ENCODE results near the gene SPECC1. TPM values are rescaled to one million over a fixed set of nuclear protein-coding genes. Genes with fewer than 3 reads are reported as not detected.
"Not testable (repeated sequence)": the region's sequence is repeated elsewhere in the genome, so short reads cannot be mapped to it uniquely, and the experiment has no call there.

Gene SPECC1
- total RNA-seq, 2 experiments from 2014 or later: 15.4 to 17.0 TPM

DNA sequence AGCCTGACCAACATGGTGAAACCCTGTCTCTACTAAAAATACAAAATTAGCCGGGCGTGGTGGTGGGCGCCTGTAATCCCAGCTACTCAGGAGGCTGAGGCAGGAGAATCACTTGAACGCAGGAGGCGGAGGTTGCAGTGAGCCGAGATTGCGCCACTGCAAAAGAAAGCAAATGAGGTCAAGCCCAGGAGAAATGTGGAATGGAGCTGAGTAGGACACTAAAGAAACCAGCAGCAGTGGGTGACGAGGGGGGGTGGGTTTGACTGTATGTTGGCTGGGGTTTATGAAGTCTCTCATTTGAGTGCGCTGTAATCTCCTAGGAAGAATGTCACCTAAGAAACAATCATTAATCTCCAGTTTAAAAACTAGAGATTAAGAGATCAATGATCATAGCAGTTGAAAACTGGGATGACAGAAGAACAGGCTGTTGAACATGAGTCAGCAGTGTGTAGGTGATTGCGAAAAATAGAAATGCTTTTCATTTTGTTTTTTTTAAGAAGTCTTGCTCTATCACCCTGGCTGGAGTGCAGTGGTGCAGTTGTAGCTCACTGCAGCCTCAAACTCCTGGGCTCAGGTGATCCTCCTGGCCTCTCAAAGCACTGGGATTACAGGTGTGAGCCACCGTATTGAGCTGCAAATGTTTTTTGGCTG lies 218.7 kb downstream of the SPECC1 start:
- intact Hi-C loops (cut with micrococcal nuclease): loop anchor here (5.0 kb wide), 1 partner anchor 236 kb away; no protein-coding TSS in a partner anchor
- H3K4me3 Mint-ChIP-seq, H3K9me3 Mint-ChIP-seq, H3K36me3 Mint-ChIP-seq, H3K27ac Mint-ChIP-seq, H3K27me3 Mint-ChIP-seq, POLR2A ChIA-PET, DNase-seq: not testable (repeated sequence)
- peaks cover 20% of the 10 kb centered on the region for H3K4me1 Mint-ChIP-seq (ENCODE audit: low read depth)
- CTCF ChIA-PET: interaction anchor here (0.9 to 7.2 kb wide), 13 partner anchors 10 to 235 kb away, joined by 3 to 47 read pairs (median 13); no protein-coding TSS in a partner anchor

DNA sequence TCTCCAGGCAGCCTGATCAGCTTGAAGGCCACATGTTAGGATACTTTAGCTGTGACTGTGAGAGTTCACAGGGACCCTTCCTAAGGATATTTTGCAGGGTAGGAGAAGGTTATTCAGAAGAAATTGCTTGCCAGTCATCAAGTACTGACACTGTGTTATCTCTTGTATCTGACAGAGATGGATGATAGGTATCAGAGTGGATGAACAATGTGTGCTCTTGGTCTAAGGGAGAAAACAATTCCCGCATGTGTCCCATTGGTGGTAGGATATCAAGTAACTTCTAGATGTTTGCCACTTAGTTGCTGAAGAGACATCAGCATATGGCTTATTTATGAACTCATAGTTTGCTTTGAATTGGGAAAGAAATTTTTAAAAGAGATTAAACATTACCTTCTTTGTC lies 219.3 kb downstream of the SPECC1 start:
- no peaks in the 10 kb centered on the region for H3K27me3 Mint-ChIP-seq
- CTCF ChIA-PET: interaction anchor here (1.4 to 7.2 kb wide), 7 partner anchors 9 to 235 kb away, joined by 4 to 47 read pairs (median 16); no protein-coding TSS in a partner anchor
- H3K9me3 Mint-ChIP-seq: no peaks in the 10 kb centered on the region
- intact Hi-C loops (cut with micrococcal nuclease): loop anchor here (5.0 kb wide), 1 partner anchor 236 kb away; no protein-coding TSS in a partner anchor
- POLR2A ChIA-PET: no interaction called here
- H3K4me1 Mint-ChIP-seq (ENCODE audit: low read depth): peaks cover 23% of the 10 kb centered on the region
- no peak overlapping the region for H3K27ac Mint-ChIP-seq
- no peak overlapping the region for H3K4me3 Mint-ChIP-seq
- no peak for DNase-seq
- H3K36me3 Mint-ChIP-seq: peaks cover 2% of the 10 kb centered on the region

DNA sequence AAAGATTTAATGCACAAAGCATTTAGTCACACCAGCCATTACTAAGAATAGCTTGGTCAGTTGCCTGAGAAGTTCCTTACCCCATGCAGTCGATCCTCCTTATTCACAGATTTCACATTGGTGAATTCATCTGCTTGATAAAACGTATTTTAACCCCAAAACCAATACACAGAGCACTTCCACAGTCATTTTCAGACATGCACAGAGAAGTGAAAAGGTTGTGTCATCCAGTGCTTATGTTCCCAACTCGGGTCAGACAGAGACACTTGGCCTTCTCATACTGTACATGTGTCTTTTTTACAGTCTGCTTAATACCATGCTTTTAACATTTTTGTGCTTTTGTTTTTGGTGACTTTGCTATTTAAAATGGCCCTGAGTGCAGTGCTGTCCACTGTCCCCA lies 219.7 kb downstream of the SPECC1 start:
- Mint-ChIP-seq H3K36me3 (peaks cover 2% of the 10 kb centered on the region), H3K9me3 (no peaks in the 10 kb centered on the region), H3K27ac (no peak overlapping the region), H3K4me1 (ENCODE audit: low read depth) (peaks cover 28% of the 10 kb centered on the region), H3K4me3 (no peak overlapping the region), H3K27me3 (no peaks in the 10 kb centered on the region)
- no peak for DNase-seq
- ChIA-PET POLR2A (no interaction called here), CTCF (interaction anchor here (1.4 to 7.2 kb wide), 4 partner anchors 87 to 236 kb away, joined by 4 to 47 read pairs (median 15); no protein-coding TSS in a partner anchor)
- intact Hi-C loops (cut with micrococcal nuclease): loop anchor here (5.0 kb wide), 1 partner anchor 237 kb away; no protein-coding TSS in a partner anchor

DNA sequence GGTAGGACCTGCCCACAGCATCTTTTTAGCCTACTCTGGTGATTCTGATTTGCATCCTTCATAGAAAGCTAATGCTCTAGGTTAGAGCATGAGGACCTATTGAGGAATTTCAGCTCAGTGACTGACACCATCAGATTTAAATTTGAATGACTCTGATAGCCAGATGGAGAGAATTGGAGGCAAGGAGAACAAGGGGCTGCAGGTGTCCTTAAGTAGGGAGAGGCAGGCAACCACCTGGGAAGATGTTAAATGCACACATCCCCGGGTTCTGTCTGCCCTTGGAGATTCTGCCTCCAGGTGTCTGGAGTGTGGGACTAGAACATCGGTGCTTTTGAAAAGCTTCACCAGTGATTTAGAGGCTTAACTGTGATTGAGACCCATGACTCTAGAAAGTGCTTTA lies 221.8 kb downstream of the SPECC1 start:
- no peak overlapping the region for H3K27ac Mint-ChIP-seq
- peaks cover 46% of the 10 kb centered on the region for H3K4me1 Mint-ChIP-seq (ENCODE audit: low read depth)
- H3K27me3 Mint-ChIP-seq: no peaks in the 10 kb centered on the region
- H3K36me3 Mint-ChIP-seq: peaks cover 2% of the 10 kb centered on the region
- POLR2A ChIA-PET: no interaction called here
- intact Hi-C loops (cut with micrococcal nuclease): loop anchor here (5.0 kb wide), 1 partner anchor 76 kb away; no protein-coding TSS in a partner anchor
- H3K4me3 Mint-ChIP-seq: no peak overlapping the region
- CTCF ChIA-PET: interaction anchor here (1.4 kb wide), 1 partner anchor 90 kb away, joined by 4 read pairs; no protein-coding TSS in a partner anchor
- no peak for DNase-seq
- H3K9me3 Mint-ChIP-seq: no peaks in the 10 kb centered on the region

DNA sequence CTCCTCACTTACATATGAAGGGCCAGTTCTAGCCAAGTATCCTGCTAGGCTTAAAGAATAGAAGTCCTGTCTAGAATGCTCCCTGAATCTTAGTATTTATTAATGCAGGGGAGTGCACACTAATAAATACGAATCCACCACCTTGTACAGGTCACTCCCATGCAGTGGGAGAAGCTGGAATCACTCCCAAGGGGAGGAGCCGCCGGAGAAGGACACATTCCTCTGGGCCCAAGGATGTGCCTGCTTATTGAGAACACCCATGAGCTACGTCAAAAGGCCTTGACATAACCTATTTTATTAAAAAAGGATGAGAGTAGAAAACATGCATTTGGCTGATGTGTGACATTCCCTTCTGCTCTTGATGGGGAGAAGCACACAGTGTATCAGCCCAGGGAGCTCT lies 223.5 kb downstream of the SPECC1 start:
- Mint-ChIP-seq H3K27me3 (no peaks in the 10 kb centered on the region), H3K27ac (no peak overlapping the region), H3K36me3 (no peaks in the 10 kb centered on the region), H3K4me1 (ENCODE audit: low read depth) (peaks cover 41% of the 10 kb centered on the region), H3K4me3 (no peak overlapping the region), H3K9me3 (no peaks in the 10 kb centered on the region)
- intact Hi-C loops (cut with micrococcal nuclease): loop anchor here (5.0 kb wide), 1 partner anchor 75 kb away; no protein-coding TSS in a partner anchor
- ChIA-PET POLR2A (no interaction called here), CTCF (interaction anchor here (1.2 to 1.6 kb wide), 3 partner anchors 88 to 239 kb away, joined by 4 to 9 read pairs (median 5); no protein-coding TSS in a partner anchor)
- no peak for DNase-seq

DNA sequence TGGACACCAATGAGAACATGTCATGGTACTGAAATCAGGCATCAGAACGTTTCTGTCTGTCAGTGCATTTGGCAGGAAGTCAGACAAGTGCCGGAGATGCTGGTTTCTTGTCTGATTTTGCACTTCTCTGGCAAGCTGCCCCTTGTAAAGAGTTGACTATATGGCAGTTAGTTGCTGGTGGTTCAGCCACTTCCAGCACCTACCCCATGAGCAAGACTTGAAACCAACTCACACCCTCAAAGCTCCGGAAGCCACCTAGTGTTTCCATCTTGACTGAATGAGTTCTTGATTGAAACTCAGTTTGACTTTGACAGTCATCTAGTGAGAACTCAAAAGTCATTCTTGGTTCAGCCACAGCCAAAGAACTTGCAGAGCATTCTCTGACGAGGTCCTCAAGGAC lies 225.1 kb downstream of the SPECC1 start:
- peak; percentile 86 for DNase-seq
- Mint-ChIP-seq H3K4me3 (peak overlapping the region; percentile 18), H3K4me1 (ENCODE audit: low read depth) (peaks cover 28% of the 10 kb centered on the region), H3K9me3 (no peaks in the 10 kb centered on the region), H3K27ac (peak overlapping the region; percentile 84), H3K27me3 (no peaks in the 10 kb centered on the region), H3K36me3 (no peaks in the 10 kb centered on the region)
- POLR2A ChIA-PET: interaction anchor here (0.7 kb wide), 1 partner anchor 226 kb away, joined by 3 read pairs; no protein-coding TSS in a partner anchor
- intact Hi-C loops (cut with micrococcal nuclease): loop anchor here (1.0 to 5.0 kb wide), 4 partner anchors 37 to 256 kb away; no protein-coding TSS in a partner anchor
- CTCF ChIA-PET: interaction anchor here (0.6 to 1.7 kb wide), 6 partner anchors 7 to 241 kb away, joined by 3 to 5 read pairs (median 4); no protein-coding TSS in a partner anchor

DNA sequence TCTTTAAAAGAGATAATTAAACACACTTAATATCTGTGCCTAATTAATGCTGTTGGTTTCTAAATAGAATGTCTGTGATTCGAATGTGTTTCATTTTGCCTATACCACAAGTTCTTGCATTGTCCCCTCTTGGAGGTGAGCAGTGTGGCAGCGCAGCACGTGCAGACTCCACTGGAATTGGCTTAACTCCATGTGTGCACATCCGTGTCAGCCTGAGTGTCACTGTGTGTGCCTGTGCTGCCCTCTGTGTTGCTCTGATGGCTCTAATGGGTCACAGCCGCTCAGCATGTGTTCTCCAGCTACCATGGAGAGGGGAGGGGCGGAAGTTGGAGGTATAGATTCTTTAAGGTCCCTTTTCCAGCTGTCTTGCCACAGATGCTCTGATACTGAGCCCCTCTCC lies 226.6 kb downstream of the SPECC1 start:
- Mint-ChIP-seq H3K4me3 (no peak overlapping the region), H3K36me3 (no peaks in the 10 kb centered on the region), H3K9me3 (no peaks in the 10 kb centered on the region), H3K27ac (no peak overlapping the region), H3K4me1 (ENCODE audit: low read depth) (peaks cover 28% of the 10 kb centered on the region), H3K27me3 (no peaks in the 10 kb centered on the region)
- ChIA-PET POLR2A (no interaction called here), CTCF (interaction anchor here (1.7 kb wide), 1 partner anchor 115 kb away, joined by 5 read pairs; no protein-coding TSS in a partner anchor)
- no peak for DNase-seq
- intact Hi-C loops (cut with micrococcal nuclease): loop anchor here (2.0 kb wide), 1 partner anchor 35 kb away; no protein-coding TSS in a partner anchor

DNA sequence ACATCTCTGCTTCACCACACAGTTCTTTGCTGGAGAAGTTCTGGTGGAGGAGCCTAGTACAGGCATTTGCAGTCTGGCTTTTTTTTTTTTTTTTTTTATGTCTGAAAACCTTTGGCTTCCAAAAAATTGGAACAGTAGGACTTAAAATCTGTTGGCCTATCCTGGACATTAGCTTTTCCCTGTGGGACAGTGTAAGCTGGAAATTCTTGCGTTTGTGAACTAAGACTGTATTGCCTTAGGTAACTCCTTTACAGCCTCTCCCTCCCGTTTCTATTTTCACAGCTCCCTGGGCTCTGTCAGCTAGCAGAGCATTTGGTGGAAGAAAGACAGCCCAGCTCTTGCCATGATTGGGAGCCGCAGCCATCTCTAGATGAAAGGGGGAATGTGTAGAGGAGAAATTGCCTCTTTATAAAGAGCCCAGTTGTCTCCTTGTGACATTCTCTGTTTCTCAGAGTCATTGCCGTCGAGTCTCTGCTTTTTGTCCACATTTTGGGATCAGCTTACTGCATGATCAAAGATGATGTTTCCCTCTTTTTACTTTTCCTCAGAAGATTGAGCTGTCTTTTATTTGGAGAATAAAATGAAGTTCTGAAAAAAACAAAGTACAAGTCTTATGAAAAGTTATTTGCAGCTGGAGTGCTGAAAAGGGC lies 227.5 kb downstream of the SPECC1 start:
- no peak overlapping the region for H3K4me3 Mint-ChIP-seq
- DNase-seq: no peak
- POLR2A ChIA-PET: no interaction called here

DNA sequence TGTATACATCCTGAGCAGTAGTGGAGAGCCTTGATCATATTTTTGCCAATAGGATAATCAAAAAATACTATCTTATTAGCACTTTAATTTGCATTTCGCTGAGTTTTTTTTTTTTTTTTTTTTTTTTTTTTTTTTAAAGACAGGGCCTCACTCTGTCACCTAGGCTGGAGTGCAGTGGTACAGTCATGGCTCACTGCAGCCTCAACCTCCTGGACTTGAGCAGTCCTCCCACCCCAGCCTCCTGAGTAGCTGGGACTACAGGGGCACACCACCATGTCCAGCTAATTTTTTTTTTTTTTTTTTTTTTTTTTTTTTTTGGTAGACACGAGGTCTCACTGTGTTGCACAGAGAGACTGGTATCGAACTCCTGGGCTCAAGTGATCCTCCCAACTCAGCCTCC lies 230.6 kb downstream of the SPECC1 start:
- CTCF ChIA-PET: interaction anchor here (0.8 to 1.3 kb wide), 2 partner anchors 13 to 123 kb away, joined by 3 to 4 read pairs; no protein-coding TSS in a partner anchor
- intact Hi-C loops (cut with micrococcal nuclease): not testable (repeated sequence)

More for the DNA sequence above, 227.5 kb downstream of the SPECC1 start:
- intact Hi-C loops (cut with micrococcal nuclease): no loop called here
- H3K36me3 Mint-ChIP-seq: no peaks in the 10 kb centered on the region
- no peaks in the 10 kb centered on the region for H3K27me3 Mint-ChIP-seq
- CTCF ChIA-PET: interaction anchor here (0.8 to 3.2 kb wide), 3 partner anchors 9 to 115 kb away, joined by 3 to 16 read pairs (median 4); no protein-coding TSS in a partner anchor
- no peak overlapping the region for H3K27ac Mint-ChIP-seq
- H3K9me3 Mint-ChIP-seq: no peaks in the 10 kb centered on the region
- peaks cover 28% of the 10 kb centered on the region for H3K4me1 Mint-ChIP-seq (ENCODE audit: low read depth)

DNA sequence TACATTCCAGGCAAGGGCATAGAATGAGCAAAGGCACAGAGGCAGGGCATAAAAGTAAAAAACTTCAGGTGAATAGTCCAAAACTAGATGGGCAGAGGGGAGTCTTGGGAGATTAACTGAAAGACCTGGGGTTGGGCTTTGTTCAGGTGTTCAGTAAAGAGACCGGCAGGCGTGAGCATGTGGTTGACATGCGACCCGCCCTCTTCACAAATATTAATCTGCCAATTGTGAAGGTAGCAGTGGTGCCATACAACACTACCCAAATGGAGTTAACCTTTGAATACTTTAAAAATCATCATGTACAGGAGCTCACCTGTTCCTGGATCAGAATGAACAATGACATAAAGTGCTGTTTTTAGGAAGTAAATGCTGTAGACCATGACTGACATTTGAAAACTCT lies 232.7 kb downstream of the SPECC1 start:
- Mint-ChIP-seq H3K4me1 (ENCODE audit: low read depth) (peaks cover 13% of the 10 kb centered on the region), H3K27me3 (no peaks in the 10 kb centered on the region), H3K27ac (no peak overlapping the region), H3K36me3 (no peaks in the 10 kb centered on the region), H3K4me3 (no peak overlapping the region), H3K9me3 (no peaks in the 10 kb centered on the region)
- DNase-seq: no peak
- ChIA-PET POLR2A (no interaction called here), CTCF (no interaction called here)
- intact Hi-C loops (cut with micrococcal nuclease): no loop called here

More for the DNA sequence above, 230.6 kb downstream of the SPECC1 start:
- not testable (repeated sequence) for H3K36me3 Mint-ChIP-seq, H3K9me3 Mint-ChIP-seq, H3K4me3 Mint-ChIP-seq, H3K27me3 Mint-ChIP-seq, DNase-seq, H3K27ac Mint-ChIP-seq
- peaks cover 12% of the 10 kb centered on the region for H3K4me1 Mint-ChIP-seq (ENCODE audit: low read depth)
- POLR2A ChIA-PET: interaction anchor here (0.6 kb wide), 1 partner anchor 159 kb away, joined by 3 read pairs; no protein-coding TSS in a partner anchor

DNA sequence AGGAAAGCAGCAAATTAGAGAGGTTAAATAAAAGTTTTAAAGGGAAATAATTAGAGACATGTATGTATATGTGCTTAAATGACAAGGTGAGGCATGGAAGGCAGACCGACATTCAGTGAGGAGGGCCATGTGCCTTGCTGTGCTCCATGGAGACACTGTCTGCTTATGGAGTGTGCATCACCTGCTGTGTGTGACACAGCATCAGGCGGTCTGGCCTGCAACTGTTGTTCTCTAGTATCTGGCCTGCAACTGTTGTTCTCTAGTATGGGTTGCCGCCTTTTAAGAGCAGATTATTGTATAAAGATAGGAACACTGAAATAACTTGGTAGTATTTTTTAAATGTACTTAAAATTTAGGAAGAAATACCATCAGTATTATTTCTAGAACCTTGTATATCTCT lies 233.1 kb downstream of the SPECC1 start:
- Mint-ChIP-seq H3K27ac (no peak overlapping the region), H3K9me3 (no peaks in the 10 kb centered on the region), H3K36me3 (no peaks in the 10 kb centered on the region), H3K4me3 (no peak overlapping the region), H3K4me1 (ENCODE audit: low read depth) (peaks cover 17% of the 10 kb centered on the region), H3K27me3 (no peaks in the 10 kb centered on the region)
- DNase-seq: no peak
- ChIA-PET POLR2A (no interaction called here), CTCF (no interaction called here)
- intact Hi-C loops (cut with micrococcal nuclease): no loop called here

DNA sequence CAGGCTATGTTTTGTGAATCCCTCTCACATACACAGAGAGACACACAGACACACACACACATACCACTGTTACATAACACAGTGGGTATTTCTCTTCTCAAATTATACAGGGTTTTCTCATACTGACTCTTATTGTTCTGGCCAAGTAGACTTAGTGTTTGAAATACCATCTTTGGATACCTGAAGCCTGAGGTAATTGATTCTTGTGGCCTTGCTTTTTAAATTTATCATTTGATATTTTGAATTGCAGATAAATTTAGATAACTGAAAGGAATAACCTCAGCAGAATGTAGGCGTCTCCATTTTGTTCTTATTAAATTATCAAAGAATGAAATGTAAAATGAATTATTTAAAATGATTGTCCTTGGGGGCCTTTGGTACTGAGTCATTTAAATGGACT lies 234.4 kb downstream of the SPECC1 start:
- DNase-seq: no peak
- peaks cover 17% of the 10 kb centered on the region for H3K4me1 Mint-ChIP-seq (ENCODE audit: low read depth)
- POLR2A ChIA-PET: no interaction called here
- no peaks in the 10 kb centered on the region for H3K27me3 Mint-ChIP-seq
- no peaks in the 10 kb centered on the region for H3K9me3 Mint-ChIP-seq
- CTCF ChIA-PET: no interaction called here
- intact Hi-C loops (cut with micrococcal nuclease): no loop called here
- no peak overlapping the region for H3K4me3 Mint-ChIP-seq
- H3K27ac Mint-ChIP-seq: no peak overlapping the region
- peaks cover 3% of the 10 kb centered on the region for H3K36me3 Mint-ChIP-seq
